ENCODE data around the gene SH3RF2.

- TF ChIP-seq CTCF (conservative IDR thresholded peaks at IDR 0.05 in 1 of 2, IDR thresholded peaks at IDR 0.05 in 1 of 2; ENCODE audit: low read depth in 1 of 2, low read length in 2 of 2): no peak
- TF ChIP-seq EZH2 (IDR thresholded peaks at IDR 0.05; ENCODE audit: low read length, missing control alignments): no peak
These were observed 132.8 kb downstream of the SH3RF2 start for GRCh38 chr5:146068977-146069779.
